Hepatic stellate cell (primary cell): ENCODE measurements around the gene SUGT1.
"Not testable (repeated sequence)": the region's sequence is repeated elsewhere in the genome, so short reads cannot be mapped to it uniquely, and the experiment has no call there.

Experiments
- DNase-seq: peaks from one replicate; pipeline ENCODE4 v3.0.0; 2011; ENCODE audit warnings: low spot score

Gene SUGT1

DNA sequence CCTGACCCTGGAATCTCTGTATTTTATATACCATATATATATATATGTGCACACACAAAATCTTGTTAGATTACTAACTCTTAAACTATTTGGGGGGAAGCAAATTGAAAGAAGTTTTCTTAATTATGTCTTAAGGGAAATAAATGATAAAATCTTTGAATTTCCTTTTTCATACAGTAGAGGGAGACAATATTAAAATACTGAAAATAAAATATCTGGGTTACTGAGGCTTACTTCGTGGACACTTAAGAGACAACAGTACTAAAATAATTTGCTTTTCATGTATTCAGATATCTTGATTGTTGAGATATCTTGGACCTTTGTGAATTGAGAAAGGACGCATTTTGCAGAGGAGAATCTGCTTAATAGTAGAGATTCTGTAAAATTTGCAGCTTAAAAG lies 17.0 kb downstream of the SUGT1 start:
- no peak for DNase-seq

DNA sequence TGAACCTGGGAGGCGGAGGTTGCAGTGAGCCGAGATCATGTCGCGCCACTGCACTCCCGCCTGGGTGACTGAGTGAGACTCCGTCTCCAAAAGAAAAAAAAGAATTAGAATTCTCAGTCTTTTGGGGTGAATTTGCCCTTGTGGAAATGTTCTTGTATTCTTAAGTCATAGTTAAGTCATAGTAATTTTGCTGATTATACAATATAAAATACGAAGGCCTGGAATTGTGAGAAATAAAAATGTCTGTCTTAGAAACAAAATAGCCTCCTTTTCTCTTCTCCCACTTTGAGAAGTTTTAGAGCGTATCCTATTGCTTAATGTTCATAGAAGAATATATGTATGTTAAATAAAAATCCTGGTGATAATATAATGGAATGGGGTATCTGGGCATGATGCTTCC lies 18.1 kb downstream of the SUGT1 start:
- no peak for DNase-seq

DNA sequence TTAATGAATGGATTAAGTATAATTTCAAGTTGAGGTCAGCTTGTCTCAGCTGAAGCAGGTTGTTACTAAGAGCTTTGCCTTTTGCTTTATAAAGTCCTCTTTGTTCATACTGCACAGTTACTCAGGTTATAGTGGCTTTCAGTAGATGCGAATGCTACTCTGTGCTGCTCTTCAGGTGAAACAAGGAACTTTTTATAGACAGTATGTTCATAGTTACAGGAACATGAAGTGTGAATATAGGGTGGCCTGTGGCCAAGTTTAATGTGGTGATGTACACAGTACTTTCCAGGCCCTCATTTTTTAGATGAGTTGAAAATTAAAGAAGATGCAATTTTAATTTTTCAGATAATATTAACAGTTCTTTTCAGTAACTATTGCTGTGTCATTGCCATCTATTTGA lies 20.8 kb downstream of the SUGT1 start:
- DNase-seq = no peak

DNA sequence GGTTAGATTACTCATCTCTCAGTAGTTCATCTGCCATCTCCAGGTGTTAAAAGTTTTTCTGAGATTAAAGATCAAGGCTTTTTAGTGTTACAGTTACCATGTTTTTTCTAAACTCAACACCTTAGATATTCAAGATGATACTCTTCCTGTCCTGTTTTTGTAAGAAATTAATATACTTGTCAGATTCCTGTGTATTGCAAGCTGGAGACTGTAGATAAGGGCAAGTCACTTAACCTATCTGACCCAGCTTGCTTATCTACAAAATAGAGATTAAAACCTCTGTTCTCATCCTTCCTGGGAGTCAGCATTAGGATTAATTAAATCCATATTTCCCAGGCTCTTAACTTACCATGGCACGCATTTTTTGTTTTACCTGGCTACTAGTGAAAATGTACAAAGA lies 25.2 kb downstream of the SUGT1 start:
- no peak for DNase-seq

DNA sequence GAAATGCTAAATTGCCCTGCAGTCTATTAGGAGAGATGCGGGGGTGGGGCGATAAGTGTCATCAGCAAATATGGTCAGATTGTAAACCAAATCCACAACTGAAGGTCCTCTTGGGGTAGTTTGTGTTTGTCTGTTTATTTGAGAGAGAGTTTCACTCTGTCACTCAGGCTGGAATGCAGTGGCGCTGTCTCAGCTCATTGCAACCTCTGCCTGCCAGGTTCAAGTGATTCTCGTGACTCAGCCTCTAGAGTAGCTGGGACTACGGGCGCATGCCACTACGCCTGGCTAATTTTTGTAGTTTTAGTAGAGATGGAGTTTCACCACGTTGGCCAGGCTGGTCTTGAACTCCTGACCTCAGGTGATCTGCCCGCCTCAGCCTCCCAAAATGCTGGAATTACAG lies 33.2 kb downstream of the SUGT1 start:
- not testable (repeated sequence) for DNase-seq

DNA sequence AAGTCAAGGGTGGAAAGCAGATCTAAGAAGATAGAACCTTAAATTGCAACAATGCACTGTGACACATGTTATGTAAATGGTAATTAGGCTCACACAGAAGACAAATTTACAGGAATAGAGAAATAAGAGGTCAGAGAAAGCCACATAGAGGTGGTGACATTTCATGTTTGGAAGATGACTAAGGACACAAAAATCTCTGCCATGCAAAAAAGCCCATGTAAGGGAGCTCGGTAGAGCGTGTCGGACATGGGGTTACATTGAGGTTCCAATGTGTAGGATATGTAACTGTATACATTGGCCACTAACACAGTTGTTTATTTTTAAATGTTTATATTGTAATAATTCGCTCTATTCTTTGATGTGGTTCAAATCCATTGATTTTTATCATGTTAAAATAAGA lies 33.7 kb downstream of the SUGT1 start:
- DNase-seq = no peak

DNA sequence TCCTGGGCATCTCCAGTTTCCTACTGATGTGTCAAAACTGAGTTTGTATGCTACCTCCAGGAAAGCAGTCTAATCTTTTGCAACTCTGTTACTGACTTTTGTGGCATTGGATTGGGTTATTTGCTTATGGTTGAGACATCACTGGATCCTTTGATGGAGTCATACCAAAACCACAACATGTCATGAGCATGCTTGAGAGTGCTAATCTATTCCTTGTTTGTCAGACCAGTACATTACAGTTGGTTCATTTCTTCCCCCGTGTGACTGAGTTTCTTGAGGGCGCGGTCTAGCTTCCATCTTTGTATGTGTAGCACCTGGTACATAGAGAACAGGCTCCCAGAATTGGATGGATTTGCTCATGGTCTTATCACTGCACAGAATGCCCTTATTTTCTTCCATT lies 43.2 kb downstream of the SUGT1 start:
- DNase-seq = no peak

DNA sequence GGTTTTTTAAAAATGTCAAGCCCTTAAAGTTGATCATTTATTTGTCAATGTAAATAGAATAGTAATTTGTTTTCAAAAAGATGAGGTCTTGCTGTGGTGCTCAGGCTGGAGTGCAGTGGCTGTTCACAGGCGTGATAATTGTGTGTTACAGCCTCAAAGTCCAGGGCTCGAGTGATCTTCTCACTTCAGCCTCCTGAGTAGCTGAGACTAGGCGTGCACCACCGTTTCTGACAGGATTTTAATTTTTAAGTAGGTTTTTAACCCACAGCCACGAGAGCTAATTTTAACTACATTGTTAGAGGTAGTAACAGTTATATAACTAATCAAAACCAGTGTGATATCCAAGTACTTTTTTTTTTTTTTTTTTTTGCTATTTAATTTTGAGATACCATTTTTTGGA lies 43.9 kb downstream of the SUGT1 start:
- DNase-seq = no peak

DNA sequence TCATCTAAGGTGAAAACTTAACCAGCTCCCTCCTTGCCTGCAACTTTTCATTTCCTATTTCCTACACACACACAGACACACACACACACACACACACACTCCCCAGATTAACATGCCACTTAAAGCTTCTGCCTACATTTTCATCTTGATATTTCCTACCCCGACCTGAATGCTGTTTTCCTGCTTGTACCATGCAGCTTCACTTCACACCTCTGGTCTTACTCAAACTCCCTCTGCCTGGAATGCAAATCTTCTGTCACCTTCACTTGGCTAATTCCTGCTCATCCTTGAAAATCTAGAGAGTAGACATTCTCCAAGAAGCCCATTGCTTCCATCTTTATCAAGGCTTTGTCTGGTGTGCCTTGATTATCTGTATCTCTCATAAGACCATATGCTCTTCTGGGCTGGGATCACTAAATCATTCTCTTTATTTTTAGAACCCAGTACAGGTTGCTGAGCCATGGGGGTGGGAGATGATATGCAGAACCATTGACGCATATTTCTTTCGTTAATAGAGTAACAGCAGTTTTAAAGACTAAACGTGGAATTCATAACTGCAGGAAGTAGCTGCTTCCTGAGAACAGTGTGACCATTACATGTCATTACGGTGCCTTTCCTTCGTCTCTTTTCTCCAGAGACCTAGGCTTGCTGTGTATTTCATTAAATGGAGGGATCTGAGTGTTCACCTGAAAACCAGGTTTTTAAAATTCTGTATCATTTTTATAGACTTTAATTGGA lies 49.3 kb downstream of the SUGT1 start:
- no peak for DNase-seq

DNA sequence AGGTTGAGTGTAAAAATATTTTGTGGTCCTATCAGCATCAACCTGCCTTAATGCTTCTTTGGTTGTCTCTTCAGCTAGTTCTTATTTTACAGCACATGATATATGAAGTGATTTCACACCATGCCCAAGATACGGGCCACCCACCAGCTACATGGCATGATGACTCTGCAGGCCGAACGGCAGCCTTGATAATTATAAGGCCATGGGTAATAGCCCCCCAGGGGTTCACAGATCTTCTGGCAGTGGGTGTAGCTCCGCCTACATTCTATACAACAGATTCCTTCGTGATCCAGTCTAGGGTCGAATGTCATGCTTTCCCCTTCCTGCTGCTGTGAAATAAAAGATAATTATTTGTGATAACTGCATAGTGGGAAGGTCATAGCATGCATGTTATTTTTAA lies 50.8 kb downstream of the SUGT1 start:
- no peak for DNase-seq

DNA sequence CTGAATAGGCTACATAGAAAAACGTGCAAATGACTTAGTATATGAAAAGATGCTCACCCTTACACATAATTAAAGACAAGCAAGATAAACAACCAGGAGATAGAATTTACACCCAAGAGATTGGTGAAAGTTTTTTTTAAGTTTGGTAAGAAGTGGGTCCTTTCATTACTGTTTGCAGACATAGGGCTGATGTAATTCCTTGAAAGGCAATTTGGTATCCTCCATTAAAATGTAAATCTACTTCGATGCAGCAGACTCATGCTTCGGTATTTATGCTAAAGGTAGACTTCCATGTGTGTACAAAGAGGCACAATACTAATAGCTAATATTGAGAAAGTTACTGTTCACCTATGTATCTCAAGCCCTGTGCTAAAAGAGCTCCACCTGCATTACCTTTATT lies 53.4 kb downstream of the SUGT1 start:
- no peak for DNase-seq

DNA sequence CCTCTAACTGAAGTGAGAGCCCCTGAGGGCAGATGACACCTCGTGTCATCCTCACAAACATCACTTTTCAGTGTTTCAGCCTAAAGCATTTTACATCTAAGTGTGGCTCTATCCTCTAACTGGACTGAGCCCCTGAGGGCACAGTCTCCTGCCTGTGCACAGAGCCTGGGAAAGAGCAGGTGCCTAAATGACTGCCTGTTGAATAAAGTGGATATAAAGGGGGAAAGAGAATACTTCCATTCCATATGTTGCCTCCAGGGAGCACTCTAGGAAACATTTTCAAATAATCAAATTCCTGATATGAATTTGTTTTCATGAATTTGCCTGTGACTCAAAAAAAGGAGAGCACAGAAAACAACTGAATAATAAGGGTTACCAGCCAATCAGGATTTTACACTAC lies 54.7 kb downstream of the SUGT1 start:
- no peak for DNase-seq

DNA sequence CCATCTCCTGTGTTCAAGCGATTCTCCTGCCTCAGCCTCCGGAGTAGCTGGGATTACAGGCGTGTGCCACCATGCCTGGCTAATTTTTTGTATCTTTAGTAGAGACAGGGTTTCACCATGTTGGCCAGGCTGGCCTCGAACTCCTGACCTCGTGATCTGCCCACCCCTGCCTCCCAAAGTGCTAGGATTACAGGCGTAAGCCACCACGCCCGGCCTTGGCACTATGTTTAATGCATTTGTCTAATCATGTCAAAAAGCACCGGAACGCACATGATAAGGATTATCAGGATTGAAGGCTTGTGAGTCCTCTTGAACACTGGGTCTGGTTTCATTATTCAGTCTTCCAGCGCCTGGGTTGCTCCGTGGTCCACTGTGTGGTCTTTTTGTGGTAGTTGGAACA lies 55.6 kb downstream of the SUGT1 start:
- not testable (repeated sequence) for DNase-seq

DNA sequence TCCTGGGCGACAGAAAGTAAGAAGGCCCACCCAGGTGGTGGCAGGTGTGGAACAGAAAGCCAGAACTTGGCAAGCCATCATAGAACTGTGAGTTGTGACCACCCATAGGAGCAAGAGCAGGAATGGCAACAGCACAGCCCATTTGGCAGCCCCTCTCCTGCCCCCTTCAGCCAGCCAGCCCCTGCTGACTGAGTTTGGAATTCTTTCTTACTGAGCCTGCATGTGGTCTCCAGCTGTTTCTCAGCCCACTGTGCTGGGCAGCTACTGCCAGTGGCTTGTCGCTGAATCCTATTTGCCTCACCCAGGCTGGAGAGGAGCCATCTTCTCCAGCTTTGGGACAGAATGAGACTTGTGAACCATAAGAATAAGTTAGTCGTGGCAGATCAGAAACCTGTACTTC lies 58.6 kb downstream of the SUGT1 start:
- DNase-seq = no peak

DNA sequence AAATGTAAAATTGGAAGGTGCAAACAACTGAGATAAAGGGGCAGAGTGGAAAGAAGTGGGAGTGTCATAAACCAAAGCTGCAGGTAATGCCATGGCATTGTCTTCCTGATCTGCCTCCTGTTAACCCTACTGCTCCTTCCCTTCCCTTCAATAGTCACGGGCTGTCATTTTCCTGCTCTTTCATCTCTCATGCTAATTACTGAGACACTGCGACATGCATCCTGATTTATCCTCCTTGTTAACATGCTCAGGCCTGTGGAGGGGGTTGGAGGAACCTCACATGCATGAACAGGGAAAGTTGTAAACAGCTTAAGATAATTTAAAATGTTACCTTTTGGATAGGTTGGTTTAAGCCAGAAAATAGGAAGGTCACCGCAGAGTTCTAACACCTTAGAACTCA lies 59.7 kb downstream of the SUGT1 start:
- DNase-seq = no peak

DNA sequence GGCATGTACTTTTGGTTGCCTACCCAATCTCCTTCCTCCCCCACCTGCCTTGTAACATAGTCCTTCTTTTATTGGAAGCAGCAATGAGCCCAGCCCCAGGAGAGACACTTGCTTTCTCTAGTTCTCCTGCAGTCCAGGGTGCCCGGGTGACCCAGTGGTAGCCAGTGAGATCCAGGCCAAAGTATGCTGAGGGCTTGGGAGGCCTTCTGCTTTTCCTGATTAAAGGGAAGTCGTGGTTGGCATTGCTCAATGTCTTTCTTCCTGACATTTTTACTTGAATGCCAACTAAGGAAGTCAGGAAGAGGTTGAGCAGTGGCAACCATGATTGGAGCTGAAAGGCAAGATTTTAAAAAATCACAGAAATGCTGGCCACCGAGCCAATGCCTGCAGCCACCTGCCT lies 61.3 kb downstream of the SUGT1 start:
- DNase-seq = no peak

DNA sequence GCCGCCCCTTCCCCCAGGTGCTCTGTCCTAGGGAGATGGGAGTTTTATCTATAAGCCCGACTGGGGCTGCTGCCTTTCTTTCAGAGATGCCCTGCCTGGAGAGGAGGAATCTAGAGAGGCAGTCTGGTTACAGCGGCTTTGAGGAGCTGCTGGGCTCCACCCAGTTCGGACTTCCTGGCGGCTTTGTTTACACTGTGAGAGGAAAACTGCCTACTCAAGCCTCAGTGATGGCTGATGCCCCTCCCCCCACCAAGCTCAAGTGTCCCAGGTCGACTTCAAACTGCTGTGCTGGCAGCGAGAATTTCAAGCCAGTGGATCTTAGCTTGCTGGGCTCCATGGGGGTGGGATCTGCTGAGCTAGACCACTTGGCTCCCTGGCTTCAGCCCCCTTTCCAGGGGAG lies 68.3 kb downstream of the SUGT1 start:
- DNase-seq = not testable (repeated sequence)

DNA sequence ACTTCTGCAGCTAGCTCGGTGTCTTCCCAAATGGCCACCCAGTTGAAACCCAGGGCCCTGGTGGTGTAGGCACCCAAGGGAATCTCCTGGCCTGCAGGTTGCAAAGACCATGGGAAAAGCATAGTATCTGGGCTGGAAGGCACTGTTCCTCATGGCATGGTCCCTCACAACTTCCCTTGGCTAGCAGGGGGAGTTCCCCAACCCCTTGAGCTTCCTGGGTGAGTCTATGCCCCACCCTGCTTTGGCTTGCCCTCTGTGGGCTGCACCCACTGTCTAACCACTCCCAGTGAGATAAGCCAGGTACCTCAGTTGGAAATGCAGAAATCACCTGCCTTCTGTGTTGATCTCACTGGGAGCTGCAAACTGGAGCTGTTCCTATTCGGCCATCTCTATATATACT lies 68.7 kb downstream of the SUGT1 start:
- not testable (repeated sequence) for DNase-seq

DNA sequence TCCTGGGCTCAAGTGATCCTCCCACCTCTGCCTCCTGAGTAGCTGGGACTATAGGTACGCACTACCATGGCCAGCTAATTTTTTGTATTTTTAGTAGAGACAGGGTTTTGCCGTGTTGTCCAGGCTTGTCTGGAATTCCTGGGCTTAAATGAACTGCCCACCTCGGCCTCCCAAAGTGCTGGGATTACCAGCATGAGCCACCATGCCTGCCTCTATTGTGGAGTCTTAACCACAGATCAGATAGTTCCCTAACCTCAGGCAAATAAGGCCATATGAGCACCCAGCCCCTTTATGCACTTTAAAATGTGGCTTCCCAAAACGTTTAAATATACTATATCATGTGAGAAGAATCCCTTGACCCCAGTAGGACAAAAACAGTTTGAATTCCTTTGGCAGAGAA lies 70.5 kb downstream of the SUGT1 start:
- no peak for DNase-seq

DNA sequence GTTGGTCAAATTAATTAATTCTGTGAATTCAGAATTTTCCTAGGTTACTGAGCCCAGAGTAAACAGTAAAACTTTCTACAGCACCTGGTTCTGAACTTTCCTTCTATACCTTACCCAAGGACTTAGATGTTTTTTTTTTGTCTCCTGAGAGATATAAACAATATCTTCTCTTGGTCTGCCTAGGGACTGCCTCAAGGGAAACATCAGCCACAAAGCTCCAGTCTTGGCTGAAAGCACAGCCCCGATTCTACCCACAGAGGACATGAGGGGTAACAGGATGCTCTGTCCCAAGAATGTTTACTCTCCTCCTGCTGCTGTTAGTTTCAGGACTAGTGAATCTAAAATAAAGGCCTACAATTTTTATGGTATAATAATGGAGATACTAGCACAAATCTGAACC lies 72.7 kb downstream of the SUGT1 start:
- no peak for DNase-seq

DNA sequence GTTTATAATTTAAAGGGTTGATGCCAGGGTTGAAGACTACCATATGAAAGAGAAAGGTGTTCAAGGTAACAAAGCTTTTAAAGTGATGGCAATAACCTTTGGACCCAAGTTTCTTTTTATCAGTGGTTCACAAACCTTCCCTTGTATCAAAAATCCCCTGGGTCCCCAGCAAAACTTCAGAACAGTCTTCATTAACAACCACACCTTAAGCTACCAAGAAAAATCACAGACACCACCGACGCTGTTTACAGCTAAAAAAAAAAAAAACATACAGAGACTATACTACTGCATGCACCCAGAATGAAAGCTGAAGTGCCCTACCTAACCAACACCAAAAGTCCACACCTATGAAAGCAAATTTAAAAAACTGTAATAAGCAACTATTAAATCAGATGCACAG lies 73.6 kb downstream of the SUGT1 start:
- DNase-seq = no peak

DNA sequence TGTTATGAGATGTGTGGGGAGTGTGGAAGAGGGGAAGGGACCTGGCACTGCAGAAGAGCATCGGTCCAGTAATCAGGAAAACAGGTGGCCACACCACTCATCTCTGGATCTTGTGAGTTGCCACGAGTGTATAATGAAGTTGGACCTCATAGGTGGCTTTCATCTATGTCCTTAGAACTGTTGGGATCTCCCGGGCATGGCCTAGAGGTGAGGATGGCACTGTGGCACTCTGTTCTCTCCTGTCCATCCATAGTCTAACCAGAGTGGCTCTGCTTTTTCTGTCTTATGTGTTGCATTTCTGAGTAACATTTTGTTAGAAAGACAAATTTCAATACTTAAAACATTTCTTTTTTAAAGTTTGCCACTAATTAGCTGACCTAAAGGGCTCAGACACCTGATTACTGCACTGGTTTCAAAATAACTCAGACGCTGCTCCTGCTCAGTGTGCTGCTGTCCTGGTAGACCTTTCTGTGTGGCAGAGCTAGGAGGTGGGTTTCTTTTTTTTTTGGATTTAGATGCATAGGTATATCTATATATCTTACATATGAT lies 81.5 kb downstream of the SUGT1 start:
- DNase-seq = no peak

DNA sequence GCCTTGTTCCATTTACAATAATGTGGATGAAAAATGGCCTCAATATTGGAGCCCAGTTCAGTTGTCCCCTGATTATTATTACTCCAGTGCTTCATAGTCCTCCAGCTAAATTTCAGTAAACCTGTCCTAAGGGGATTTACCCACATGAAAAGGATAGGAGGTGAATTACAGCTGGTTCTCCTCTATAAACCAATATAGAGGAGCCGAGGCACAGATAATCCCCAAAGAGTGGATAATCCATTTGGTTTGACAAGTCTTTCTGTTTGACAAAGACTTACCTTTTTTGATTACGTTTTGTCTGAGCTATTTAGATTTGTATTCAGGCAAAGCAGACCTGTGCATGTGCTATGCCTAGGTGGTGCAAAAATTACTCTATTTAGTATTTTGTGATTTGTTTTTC lies 84.3 kb downstream of the SUGT1 start:
- no peak for DNase-seq

DNA sequence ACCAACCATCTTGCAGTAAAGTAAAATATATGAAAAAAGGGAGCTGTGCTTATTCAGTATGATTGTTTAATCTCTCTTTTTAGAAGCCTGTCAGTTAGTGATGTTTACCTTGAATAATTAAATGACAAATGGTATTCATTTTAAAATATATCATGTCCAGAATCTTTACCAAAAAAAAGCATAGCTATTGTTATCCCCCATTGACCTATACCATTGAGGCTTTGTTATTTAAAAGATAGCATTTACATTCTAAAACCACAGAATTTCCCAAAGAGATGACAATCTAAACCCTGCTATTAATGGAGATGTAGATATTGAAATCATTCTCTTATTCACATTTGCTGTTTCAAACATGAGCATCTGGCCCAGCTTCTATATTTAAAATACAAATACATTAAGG lies 84.8 kb downstream of the SUGT1 start:
- DNase-seq = no peak
